ENCODE results near the gene IFNAR1.

The IFNAR1 gene

GRCh38 chr21:33403128-33403785 is 78.5 kb downstream of the IFNAR1 start, which contains the start of gene IFNGR2:
Gene IFNGR2, plus strand, starts transcription at chr21:33403413. Its CDS starts 131 bp downstream, at chr21:33403544.
- H3K9ac ChIP-seq (ENCODE audit: low read depth, low read length) = peak within 1 kb of the TSS; percentile 79
- H3K27ac ChIP-seq (ENCODE audit: low read depth, low read length) = peak within 1 kb of the TSS; percentile 37
- H3K4me1 ChIP-seq (ENCODE audit: insufficient read depth, low read length) = peaks cover 3% of the 10 kb centered on the region; the same call in 1 of the 2 replicates

GRCh38 chr21:33403786-33404585 is 79.2 kb downstream of the IFNAR1 start:
- Histone ChIP-seq H3K36me3 (ENCODE audit: insufficient read depth, low read length) (no peaks in the 10 kb centered on the region), H3K9me3 (ENCODE audit: insufficient read depth, low read depth, low read length) (no peaks in the 10 kb centered on the region), H3K27me3 (ENCODE audit: insufficient read depth, low read length) (no peaks in the 10 kb centered on the region), H3K4me1 (ENCODE audit: insufficient read depth, low read length) (peaks cover 3% of the 10 kb centered on the region; the same call in 1 of the 2 replicates), H3K27ac (ENCODE audit: low read depth, low read length) (peak overlapping the region; percentile 37; the same call in 1 of the 2 replicates), H3K9ac (ENCODE audit: low read depth, low read length) (peak overlapping the region; percentile 79), H3K4me3 (ENCODE audit: low read length) (peak overlapping the region; percentile 80)
- 10% methylated on average over 47 of the region's 47 CpGs for WGBS

More at GRCh38 chr21:33403128-33403785, 78.5 kb downstream of the IFNAR1 start, which contains the start of gene IFNGR2:
- Histone ChIP-seq H3K27me3 (ENCODE audit: insufficient read depth, low read length) (no peaks in the 10 kb centered on the region), H3K36me3 (ENCODE audit: insufficient read depth, low read length) (no peaks in the 10 kb centered on the region), H3K9me3 (ENCODE audit: insufficient read depth, low read depth, low read length) (no peaks in the 10 kb centered on the region), H3K4me3 (ENCODE audit: low read length) (peak within 1 kb of the TSS; percentile 80)
- under 1% methylated on average over 89 of the region's 89 CpGs for WGBS

GRCh38 chr21:33406493-33406892 is 81.7 kb downstream of the IFNAR1 start:
- Histone ChIP-seq H3K36me3 (ENCODE audit: insufficient read depth, low read length) (peaks cover 7% of the 10 kb centered on the region), H3K4me3 (ENCODE audit: low read length) (no peak overlapping the region), H3K9ac (ENCODE audit: low read depth, low read length) (no peak overlapping the region), H3K4me1 (ENCODE audit: insufficient read depth, low read length) (peaks cover 3% of the 10 kb centered on the region; the same call in 1 of the 2 replicates), H3K9me3 (ENCODE audit: insufficient read depth, low read depth, low read length) (no peaks in the 10 kb centered on the region), H3K27ac (ENCODE audit: low read depth, low read length) (no peak overlapping the region), H3K27me3 (ENCODE audit: insufficient read depth, low read length) (no peaks in the 10 kb centered on the region)
- 92% methylated on average over 4 of the region's 5 CpGs for WGBS
